Activated gamma-delta T cell treated with Interleukin-2 at 50 U/mL for 16 hours (primary cell): ENCODE measurements around the gene AUH.

ENCODE experiments used
- DNase-seq: peaks from one replicate; pipeline ENCODE4 v3.0.0-alpha.2; 2020

Gene AUH

GRCh38 chr9:91241909-91242308, 119.8 kb downstream of the AUH start:
- DNase-seq = no peak

GRCh38 chr9:91240596-91241165, 121.0 kb downstream of the AUH start:
- no peak for DNase-seq

GRCh38 chr9:91239367-91240111, 122.2 kb downstream of the AUH start:
- DNase-seq = no peak

- DNase-seq = no peak
Measured at GRCh38 chr9:91234523-91234922, 127.2 kb downstream of the AUH start.

GRCh38 chr9:91231619-91232018, 130.1 kb downstream of the AUH start:
- DNase-seq = no peak

GRCh38 chr9:91223000-91223399, 138.7 kb downstream of the AUH start:
- DNase-seq = no peak

- no peak for DNase-seq
Measured at GRCh38 chr9:91222457-91222856, 139.3 kb downstream of the AUH start.

GRCh38 chr9:91221332-91221731, 140.4 kb downstream of the AUH start:
- no peak for DNase-seq

- DNase-seq = no peak
Measured at GRCh38 chr9:91220491-91221135, 141.1 kb downstream of the AUH start.

- no peak for DNase-seq
Measured at GRCh38 chr9:91220021-91220420, 141.7 kb downstream of the AUH start.

GRCh38 chr9:91219557-91219956, 142.2 kb downstream of the AUH start:
- DNase-seq = no peak

- no peak for DNase-seq
Measured at GRCh38 chr9:91217388-91217787, 144.3 kb downstream of the AUH start.

- DNase-seq = no peak
Measured at GRCh38 chr9:91214867-91215266, 146.9 kb downstream of the AUH start.

- DNase-seq = no peak
Measured at GRCh38 chr9:91214086-91214485, 147.6 kb downstream of the AUH start.

GRCh38 chr9:91212596-91213243, 149.0 kb downstream of the AUH start:
- DNase-seq = no peak

- no peak for DNase-seq
Measured at GRCh38 chr9:91211919-91212318, 149.8 kb downstream of the AUH start.

- no peak for DNase-seq
Measured at GRCh38 chr9:91211414-91211813, 150.3 kb downstream of the AUH start.

- no peak for DNase-seq
Measured at GRCh38 chr9:91210318-91210717, 151.4 kb downstream of the AUH start.

GRCh38 chr9:91208837-91209236, 152.9 kb downstream of the AUH start:
- no peak for DNase-seq

- no peak for DNase-seq
Measured at GRCh38 chr9:91208419-91208745, 153.3 kb downstream of the AUH start.

- DNase-seq = no peak
Measured at GRCh38 chr9:91207729-91208418, 153.8 kb downstream of the AUH start.

- no peak for DNase-seq
Measured at GRCh38 chr9:91207397-91207728, 154.4 kb downstream of the AUH start.

- no peak for DNase-seq
Measured at GRCh38 chr9:91206806-91207205, 154.9 kb downstream of the AUH start.
